Right hindlimb (tissue), 1 donor: ENCODE data around the gene SLC2A1.

ENCODE experiments used
- DNase-seq: peaks from one replicate; pipeline ENCODE4 v3.0.0-alpha.2; 2018

SLC2A1 gene

DNA sequence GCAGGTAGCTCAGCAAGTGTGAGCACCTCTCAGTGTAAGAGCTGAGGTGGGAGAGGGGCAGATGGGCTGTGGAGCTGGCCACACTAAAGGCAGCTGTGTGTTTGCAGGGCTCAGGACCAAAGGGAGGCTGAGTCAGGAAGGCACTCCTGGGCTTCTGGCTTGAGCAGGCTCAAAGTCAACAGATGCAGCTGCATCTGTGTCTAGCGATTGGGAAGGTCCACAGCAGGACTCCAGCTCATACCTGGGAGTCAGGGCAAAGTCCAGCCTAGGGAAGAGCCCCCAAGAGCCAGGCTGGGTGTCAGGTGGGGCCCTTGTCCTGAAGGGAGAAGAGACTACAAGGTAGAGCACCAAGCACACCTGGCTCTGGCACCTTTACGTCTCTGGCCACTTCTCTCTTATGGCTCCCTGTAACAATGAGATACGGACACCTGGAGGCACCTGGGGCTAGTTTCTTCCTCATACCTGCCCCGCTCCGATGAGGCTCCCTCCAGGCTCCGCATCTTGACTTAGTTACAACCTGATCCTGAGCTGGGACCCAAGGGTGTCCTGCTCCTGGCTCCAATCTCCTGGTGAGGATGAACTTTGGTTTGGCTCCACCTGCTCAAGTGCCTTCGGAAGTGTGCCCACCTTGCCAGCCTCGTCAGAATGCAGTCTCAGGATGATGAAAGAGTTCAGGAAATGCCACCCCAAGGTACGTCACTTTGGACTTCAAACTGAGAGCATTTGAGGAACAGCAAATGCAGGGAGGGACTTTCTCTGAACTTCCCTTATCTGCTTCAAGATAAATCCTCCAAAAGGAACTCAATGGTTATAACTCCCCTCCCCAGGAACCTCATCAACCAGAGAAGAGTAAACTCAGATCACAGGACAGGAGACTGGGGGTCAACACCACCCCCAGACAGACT is 21.5 kb upstream of the SLC2A1 start:
- no peak for DNase-seq

DNA sequence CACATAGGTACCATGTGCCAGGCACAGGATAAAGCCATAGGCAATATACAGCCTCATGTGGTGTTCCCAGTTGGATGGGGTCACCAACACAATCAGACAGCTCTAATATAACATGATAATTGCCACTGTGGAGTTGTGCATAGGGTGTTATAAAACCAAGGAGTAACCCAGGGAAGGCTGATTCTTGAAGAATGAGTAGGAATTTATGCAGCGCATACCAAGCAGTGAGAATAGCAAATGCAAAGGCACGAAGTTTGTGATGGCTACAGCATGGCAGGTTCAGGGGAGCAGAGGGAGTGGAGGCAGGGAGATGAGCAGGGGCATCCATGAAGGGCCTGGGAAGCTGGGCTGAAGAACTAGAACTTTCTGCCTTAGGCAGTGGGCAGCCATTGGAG is 20.4 kb upstream of the SLC2A1 start:
- DNase-seq = no peak

GRCh38 chr1:42978317-42979035 is 19.8 kb upstream of the SLC2A1 start:
- no peak for DNase-seq

DNA sequence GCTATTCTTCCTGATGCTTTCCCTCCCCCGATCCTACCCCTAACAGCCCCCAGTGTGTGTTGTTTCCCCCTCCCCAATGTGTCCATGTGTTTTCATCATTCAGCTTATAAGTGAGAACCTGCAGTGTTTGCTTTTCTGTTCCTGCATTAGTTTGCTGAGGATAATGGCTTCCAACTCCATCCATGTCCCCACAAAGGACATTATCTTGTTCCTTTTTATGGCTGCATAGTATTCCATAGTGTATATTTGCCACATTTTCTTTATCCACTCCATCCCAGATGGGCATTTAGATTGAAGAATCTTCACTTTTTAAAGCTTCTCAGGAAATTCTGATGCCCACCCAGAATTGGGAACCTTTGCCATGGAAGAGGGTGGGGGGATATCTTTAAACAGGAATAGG is 19.0 kb upstream of the SLC2A1 start:
- DNase-seq = no peak

GRCh38 chr1:42975561-42976225 is 17.0 kb upstream of the SLC2A1 start:
- no peak for DNase-seq

- no peak for DNase-seq
These were observed 16.2 kb upstream of the SLC2A1 start for GRCh38 chr1:42974767-42975437.

GRCh38 chr1:42973799-42974198 is 15.1 kb upstream of the SLC2A1 start:
- no peak for DNase-seq

DNA sequence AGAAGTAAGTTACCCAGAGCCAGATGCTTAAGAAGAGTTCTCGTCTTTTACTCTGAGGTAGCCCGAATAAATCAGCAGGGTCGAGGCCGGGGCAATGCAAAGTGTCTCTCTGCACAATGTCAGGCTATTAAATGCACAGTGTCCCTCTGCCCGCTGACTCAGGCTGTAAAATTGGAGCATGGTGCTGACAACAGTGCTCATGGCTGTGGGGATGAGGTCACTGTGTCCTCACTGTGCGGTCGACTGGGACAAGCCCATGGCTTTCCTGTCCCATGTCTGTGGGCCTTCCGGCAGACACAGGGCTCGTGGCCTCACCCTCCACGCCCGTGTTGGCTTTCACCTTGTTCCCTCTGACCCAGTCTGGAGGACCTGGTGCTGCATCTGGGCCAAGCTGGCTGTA is 14.6 kb upstream of the SLC2A1 start:
- no peak for DNase-seq

DNA sequence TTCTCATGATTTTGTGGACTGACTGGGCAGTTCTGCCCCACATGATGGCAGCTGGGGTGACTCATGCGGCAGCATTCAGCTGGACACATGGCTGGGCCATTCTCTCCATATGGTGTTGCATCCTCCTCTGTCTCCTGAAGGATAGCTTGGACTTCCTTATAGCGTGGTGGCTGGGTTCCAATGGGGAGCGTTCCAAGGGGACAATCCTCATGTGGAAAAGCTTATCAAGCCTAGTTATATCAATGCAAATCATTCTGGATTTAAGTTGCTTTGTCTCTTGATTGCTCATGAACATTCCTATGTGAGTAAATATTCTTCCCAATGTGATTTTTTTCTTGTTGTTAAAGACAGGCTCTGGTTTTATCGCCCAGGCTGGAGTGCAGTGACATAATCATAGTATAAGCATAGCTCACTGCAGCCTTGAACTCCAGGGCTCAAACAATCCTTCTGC is 13.2 kb upstream of the SLC2A1 start:
- DNase-seq = no peak

DNA sequence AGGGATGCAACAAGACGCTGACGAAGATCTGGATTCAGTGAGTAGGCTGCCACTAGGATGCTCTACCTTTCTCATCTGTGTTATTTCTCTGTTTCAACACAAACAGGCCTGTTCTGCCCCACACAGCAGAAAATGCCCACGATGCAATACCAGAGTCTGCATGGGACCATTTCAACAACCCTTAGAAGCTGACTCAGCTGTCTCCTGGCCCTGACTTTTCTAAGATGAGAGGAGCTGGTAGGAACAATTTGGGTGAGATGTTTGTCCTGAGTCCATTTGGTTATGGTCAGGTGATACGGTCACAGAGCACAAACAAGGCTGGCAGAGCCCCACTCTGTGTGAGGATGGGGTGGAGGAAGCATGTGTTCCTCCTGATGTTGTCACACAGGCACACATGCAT is 11.5 kb upstream of the SLC2A1 start:
- DNase-seq = no peak

- no peak for DNase-seq
These were observed 10.0 kb upstream of the SLC2A1 start for GRCh38 chr1:42968654-42969053.

DNA sequence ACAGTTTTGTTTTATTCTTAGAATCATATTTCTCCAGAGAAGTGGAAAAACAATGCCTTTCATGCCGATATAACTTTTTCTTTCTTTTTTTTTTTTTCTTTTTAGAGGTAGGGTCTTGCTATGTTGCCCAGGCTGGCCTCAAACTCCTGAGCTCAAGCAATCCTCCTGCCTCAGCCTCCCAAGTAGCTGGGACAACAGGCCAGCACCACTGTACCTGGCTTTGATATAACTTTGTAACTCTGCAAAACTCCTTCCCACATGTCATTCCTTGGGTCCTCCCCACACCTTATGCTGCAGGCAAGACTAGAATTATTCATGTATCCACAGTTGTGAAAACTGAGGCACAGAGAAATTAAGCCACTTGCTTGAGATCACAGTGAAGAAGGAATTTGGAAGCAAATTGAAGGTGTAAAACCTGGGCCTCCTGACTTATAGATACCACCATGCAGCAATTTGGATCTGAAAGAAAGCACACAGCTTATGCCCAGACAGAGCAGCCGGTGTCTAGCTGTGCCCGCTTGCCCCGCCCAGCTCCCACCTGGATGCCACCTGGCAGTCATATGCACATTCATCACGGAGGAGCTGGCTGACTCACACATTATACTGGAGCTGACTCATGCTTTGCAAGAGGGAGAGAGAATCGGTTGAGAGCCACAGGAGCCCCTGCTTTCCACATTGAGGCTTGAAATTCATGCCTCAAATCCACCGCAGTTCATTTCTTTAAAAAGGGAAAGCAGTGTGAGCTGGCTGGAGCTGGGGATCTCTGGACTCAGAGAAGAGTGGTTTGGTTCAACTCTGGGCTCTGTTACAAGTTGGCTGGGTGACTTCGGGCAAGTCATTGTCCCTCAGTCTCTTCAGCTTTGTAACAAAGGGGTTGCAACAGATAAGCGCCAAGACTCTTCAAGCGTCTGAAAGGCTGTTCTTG is 8.3 kb upstream of the SLC2A1 start:
- DNase-seq = no peak

GRCh38 chr1:42965378-42965777 is 6.7 kb upstream of the SLC2A1 start:
- no peak for DNase-seq

DNA sequence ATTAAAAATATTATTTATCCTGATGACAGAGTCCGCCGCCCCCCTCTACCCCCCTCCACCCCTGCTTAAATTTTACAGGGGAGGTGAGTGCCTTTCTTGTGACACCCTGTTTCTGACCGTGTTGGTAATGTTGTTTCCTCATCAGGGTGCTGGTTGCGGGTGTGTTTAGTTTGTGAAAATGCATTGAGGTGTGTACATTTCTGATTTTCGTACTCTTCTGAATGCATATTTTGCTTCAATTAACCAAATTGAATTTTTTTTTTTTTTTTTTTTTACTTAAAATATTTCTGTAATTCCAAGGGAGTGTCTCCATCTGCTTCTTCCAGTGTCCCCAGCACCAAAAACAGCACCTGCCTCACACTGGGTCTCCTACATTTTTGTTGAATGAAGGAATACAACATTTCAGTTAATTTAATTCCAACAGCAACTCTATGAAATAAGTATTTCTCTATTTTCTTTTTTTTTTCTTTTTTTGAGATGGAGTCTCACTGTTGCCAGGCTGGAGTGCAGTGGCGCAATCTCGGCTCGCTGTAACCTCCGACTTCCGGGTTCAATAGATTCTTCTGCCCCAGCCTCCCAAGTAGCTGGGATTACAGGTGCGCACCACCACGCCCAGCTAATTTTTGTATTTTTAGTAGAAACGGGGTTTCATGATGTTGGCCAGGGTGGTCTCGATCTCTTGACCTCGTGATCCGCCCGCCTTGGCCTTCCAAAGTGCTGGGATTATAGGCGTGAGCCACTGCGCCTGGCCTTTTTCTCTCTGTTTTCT is 5.6 kb upstream of the SLC2A1 start:
- DNase-seq = no peak

- no peak for DNase-seq
These were observed 4.8 kb upstream of the SLC2A1 start for GRCh38 chr1:42963378-42964043.

GRCh38 chr1:42962641-42963377 is 4.1 kb upstream of the SLC2A1 start:
- peak; percentile 56 for DNase-seq

DNA sequence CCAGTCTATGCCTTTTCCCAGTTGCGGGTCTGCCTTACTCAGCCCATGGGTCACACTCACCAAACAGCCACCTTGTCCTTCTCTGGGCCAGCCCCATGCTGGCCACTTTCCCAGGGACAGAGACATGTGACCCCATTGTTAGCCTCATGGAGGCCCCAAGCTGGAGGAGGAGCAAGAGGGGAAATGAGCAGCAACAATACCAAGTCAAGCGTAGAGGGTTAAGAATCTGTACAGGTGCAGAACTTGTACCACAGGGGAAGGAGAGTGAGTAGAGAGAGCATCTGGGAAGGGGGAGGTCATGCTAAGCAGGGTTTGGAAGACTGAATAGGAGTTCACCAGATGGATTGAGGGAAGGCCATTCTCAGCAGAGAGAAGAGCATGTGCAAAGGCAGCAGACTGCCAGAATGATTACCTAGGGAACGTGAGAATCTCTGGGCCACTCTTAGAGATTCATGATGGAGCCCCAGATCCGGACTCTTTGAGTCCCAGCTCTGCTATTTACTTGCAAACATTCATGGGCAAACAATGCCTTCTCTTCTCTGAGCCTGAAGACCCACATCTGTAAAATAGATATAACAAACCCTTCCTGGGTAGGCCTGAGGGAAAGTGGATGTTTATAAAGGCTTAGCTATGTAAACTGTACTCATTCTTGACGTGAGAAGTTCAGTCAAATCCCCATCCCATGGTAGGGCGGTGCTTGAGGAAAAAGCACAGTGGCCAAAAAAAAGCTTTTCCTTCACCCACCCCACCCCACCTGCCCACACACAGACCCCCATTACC is 2.8 kb upstream of the SLC2A1 start:
- no peak for DNase-seq

GRCh38 chr1:42960566-42961311 is 2.1 kb upstream of the SLC2A1 start:
- no peak for DNase-seq

DNA sequence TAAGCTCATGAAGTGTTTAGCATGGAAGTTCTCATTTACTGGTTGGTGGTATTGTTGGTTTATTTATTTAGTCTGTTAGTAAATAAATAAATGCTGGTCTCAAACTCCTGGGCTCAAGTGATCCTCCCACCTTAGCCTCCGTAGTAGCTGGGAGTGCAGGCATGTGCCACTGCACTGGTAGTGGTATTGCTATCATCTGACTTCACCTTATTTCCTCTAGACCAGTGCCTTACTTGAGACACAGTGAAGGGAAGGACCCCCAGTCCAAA is 1.4 kb upstream of the SLC2A1 start:
- DNase-seq = no peak
